HepG2 (cell line): Measurements from ENCODE around the gene HSDL1. TPM values are rescaled to one million over a fixed set of nuclear protein-coding genes. Genes with fewer than 3 reads are reported as not detected.

Source experiments
- BCL6 ChIP-seq: IDR thresholded peaks from 2 replicates; pipeline ENCODE4 v1.6.1; 2016; ENCODE audit warnings: missing genetic modification reagents, missing compliant biosample characterization
- CBX1 ChIP-seq: IDR thresholded peaks from one replicate; pipeline ENCODE4 v1.6.1; 2016; ENCODE audit warnings: antibody characterized with exemption, low read depth
- CTCF ChIP-seq: sonication (generic); formaldehyde crosslinking; IDR thresholded peaks from 2 replicates; pipeline ENCODE4 v1.5.0; 2020; ENCODE audit warnings: mild to moderate bottlenecking, missing genetic modification reagents, moderate library complexity
- DDIT3 ChIP-seq: sonication (generic); formaldehyde crosslinking; IDR thresholded peaks from 2 replicates; pipeline ENCODE4 v1.4.0; 2020; ENCODE audit warnings: mild to moderate bottlenecking, missing genetic modification reagents
- EHMT2 ChIP-seq: fragments of 200-600 bp; sonication (generic); IDR thresholded peaks from 2 replicates; pipeline ENCODE4 v1.7.0; 2017; ENCODE audit warnings: antibody characterized with exemption, low read depth, low read length, borderline replicate concordance
- HDAC1 ChIP-seq: sonication (generic); formaldehyde crosslinking; IDR thresholded peaks from 2 replicates; pipeline ENCODE4 v1.5.1; 2020; ENCODE audit warnings: mild to moderate bottlenecking, missing genetic modification reagents
- HDAC2 ChIP-seq: sonication (generic); formaldehyde crosslinking; IDR thresholded peaks from 2 replicates; pipeline ENCODE4 v1.4.0; 2020; ENCODE audit warnings: missing genetic modification reagents
- ISL2 ChIP-seq: sonication (generic); formaldehyde crosslinking; IDR thresholded peaks from 2 replicates; pipeline ENCODE4 v1.5.0; 2020; ENCODE audit warnings: missing genetic modification reagents
- MED13 ChIP-seq: sonication (generic); formaldehyde crosslinking; IDR thresholded peaks from 2 replicates; pipeline ENCODE4 v1.5.0; 2020; ENCODE audit warnings: missing genetic modification reagents
- MLX ChIP-seq: IDR thresholded peaks from 2 replicates; pipeline ENCODE4 v1.6.1; 2016
- MXD4 ChIP-seq: IDR thresholded peaks from 2 replicates; pipeline ENCODE4 v1.6.1; 2016; ENCODE audit warnings: mild to moderate bottlenecking, missing biosample characterization, missing genetic modification reagents
- PLRG1 ChIP-seq: fragments of 450-650 bp; conservative IDR thresholded peaks from 2 replicates; pipeline ENCODE4 v1.6.1; 2016
- POLR2A ChIP-seq, 2 experiments: IDR thresholded peaks; 2 replicates each; pipeline ENCODE4 v1.6.1; 2011; ENCODE audit warnings: low read depth in 2 of 2, low read length in 2 of 2, mild to moderate bottlenecking in 1 of 2, moderate library complexity in 1 of 2; ENCODE audit not compliant: insufficient read depth in 1 of 2
- REXO4 ChIP-seq: sonication (generic); formaldehyde crosslinking; IDR thresholded peaks from 2 replicates; pipeline ENCODE4 v1.8.0; 2022; ENCODE audit warnings: missing genetic modification reagents, mild to moderate bottlenecking, borderline replicate concordance
- SALL2 ChIP-seq: sonication (generic); formaldehyde crosslinking; IDR thresholded peaks from 2 replicates; pipeline ENCODE4 v1.8.1; 2023; ENCODE audit warnings: mild to moderate bottlenecking, missing genetic modification reagents, inconsistent platforms
- SKI ChIP-seq: fragments of 450-650 bp; IDR thresholded peaks from one replicate; pipeline ENCODE4 v1.6.1; 2018; ENCODE audit warnings: mild to moderate bottlenecking; ENCODE audit not compliant: partially characterized antibody
- SOX6 ChIP-seq, 2 experiments: fragments of 450-650 bp in 1 of 2; sonication (generic) in 1 of 2; formaldehyde crosslinking in 1 of 2; IDR thresholded peaks; 2 replicates each; pipeline versions ENCODE4 v1.4.0 to v1.6.1; 2017 to 2020; ENCODE audit warnings: antibody characterized with exemption in 1 of 2, mild to moderate bottlenecking in 1 of 2, missing genetic modification reagents in 1 of 2
- XRCC5 ChIP-seq: fragments of 200-400 bp; formaldehyde crosslinking; optimal IDR thresholded peaks from 2 replicates; pipeline ENCODE3; 2017; ENCODE audit warnings: mild to moderate bottlenecking, low read length
- ZFP41 ChIP-seq: sonication (generic); formaldehyde crosslinking; IDR thresholded peaks from 2 replicates; pipeline ENCODE4 v1.4.0; 2020; ENCODE audit warnings: mild to moderate bottlenecking, missing genetic modification reagents, borderline replicate concordance
- ZNF563 ChIP-seq: sonication (generic); formaldehyde crosslinking; IDR thresholded peaks from 2 replicates; pipeline ENCODE4 v1.8.0; 2022; ENCODE audit warnings: mild to moderate bottlenecking, moderate library complexity, missing genetic modification reagents
- ZNF574 ChIP-seq: sonication (generic); formaldehyde crosslinking; IDR thresholded peaks from 2 replicates; pipeline ENCODE4 v1.4.0; 2020; ENCODE audit warnings: missing genetic modification reagents
- ZNF800 ChIP-seq: sonication (generic); formaldehyde crosslinking; IDR thresholded peaks from 2 replicates; pipeline ENCODE4 v1.4.0; 2020; ENCODE audit warnings: missing genetic modification reagents
- ZZZ3 ChIP-seq: sonication (generic); formaldehyde crosslinking; IDR thresholded peaks from 2 replicates; pipeline ENCODE4 v1.4.0; 2020; ENCODE audit warnings: missing genetic modification reagents, mild to moderate bottlenecking, borderline replicate concordance
- polyA plus RNA-seq, 8 experiments: library from polyadenylated mRNA; depleted of rRNA in 3 of 8; stranded (reverse) in 7 of 8; unstranded in 1 of 8; fragments of >200 nt; fragmentation: Illumina TruSeq in 4 of 8; extraction: Trizol in 4 of 8; gene quantifications; 2 replicates each; pipeline versions ENCODE4 v1.2.1 to v1.2.3, GENCODE V29; 2011 to 2016; ENCODE audit warnings: low read depth in 4 of 8, missing spikeins in 1 of 8, mixed read lengths in 1 of 8; ENCODE audit not compliant: insufficient read depth in 1 of 8
- total RNA-seq, 5 experiments: library from RNA; depleted of rRNA; stranded (reverse); fragments of >200 nt; fragmentation: Illumina TruSeq; extraction: Trizol; gene quantifications; 2 replicates each; pipeline ENCODE4 v1.2.3, GENCODE V29; 2016; ENCODE audit warnings: low read depth in 1 of 5

HSDL1 gene
- total and polyA plus RNA-seq, 2 of the 13 experiments (the other 11 are each of a cell fraction or from before 2014, with no cell fraction given), result 49.2 to 49.7 TPM

- TF ChIP-seq ZNF574 (CRISPR knock-in tag) (peak; percentile 97), XRCC5 (peak; percentile 99), EHMT2 (no peak; the same call in 1 of the 2 replicates), ZNF800 (peak; percentile 70; the same call in 1 of the 2 replicates), SKI (peak; percentile 51), ZNF563 (peak; percentile 68; the same call in 1 of the 2 replicates), ZFP41 (no peak), CTCF (peak; percentile 99), SOX6 (IDR thresholded peaks at IDR 0.05) (no peak), SOX6 (CRISPR knock-in tag; IDR thresholded peaks at IDR 0.05) (peak; percentile 71), DDIT3 (CRISPR knock-in tag) (no peak), ZZZ3 (peak; percentile 96), REXO4 (CRISPR knock-in tag) (no peak), MXD4 (CRISPR knock-in tag) (peak; percentile 93), HDAC2 (peak; percentile 72; the same call in 1 of the 2 replicates), CBX1 (peak; percentile 72), ISL2 (CRISPR knock-in tag) (peak; percentile 75), BCL6 (CRISPR knock-in tag) (peak; percentile 40; the same call in 1 of the 2 replicates), MED13 (CRISPR knock-in tag) (0 out of 2 replicates have a peak, but pooled peaks have one; percentile 86), HDAC1 (CRISPR knock-in tag) (peak; percentile 91), PLRG1 (no peak), SALL2 (CRISPR knock-in tag) (peak; percentile 96), POLR2A (IDR thresholded peaks at IDR 0.05; ENCODE audit: insufficient read depth in 1 of 2, low read depth in 2 of 2, low read length in 2 of 2) (peak; percentile 67 to 89), MLX (CRISPR knock-in tag) (peak; percentile 80)
These were observed 41.9 kb upstream of the HSDL1 start, which contains the start of gene TAF1C (continued) for GRCh38 chr16:84186685-84187437.
